IMR-90 (cell line): ENCODE results near the gene TP53BP1. TPM values are rescaled to one million over a fixed set of nuclear protein-coding genes. Genes with fewer than 3 reads are reported as not detected.

Experiments used
- CHD1 ChIP-seq: IDR thresholded peaks from 2 replicates; pipeline ENCODE4 v1.6.1; 2012; ENCODE audit warnings: low read depth, low read length, improper control_type of control experiment
- CTCF ChIP-seq: conservative IDR thresholded peaks from 2 replicates; pipeline ENCODE4 v1.5.1; 2012; ENCODE audit warnings: mild to moderate bottlenecking, low read depth, low read length, improper control_type of control experiment
- polyA plus RNA-seq, 3 experiments: library from polyadenylated mRNA; depleted of rRNA; stranded (reverse); fragments of >200 nt; gene quantifications; 2 replicates each; pipeline ENCODE4 v1.2.3, GENCODE V29; 2012; ENCODE audit warnings: low replicate concordance in 1 of 3
- total RNA-seq: library from RNA; depleted of rRNA; stranded (reverse); fragments of >200 nt; gene quantifications from 2 replicates; pipeline ENCODE4 v1.2.3, GENCODE V29; 2012

Gene TP53BP1
- total and polyA plus RNA-seq, 2 of the 4 experiments (the other 2 are of a cell fraction), result 36.3 to 64.5 TPM

- peak; percentile 30; the same call in 1 of the 2 replicates for TF ChIP-seq CTCF
- TF ChIP-seq CHD1, result no peak
Observed at GRCh38 chr15:43511012-43511885, 18.3 kb upstream of the TP53BP1 start (continued).
